Calu3 (cell line): ENCODE data around the gene MAP3K14. TPM values are rescaled to one million over a fixed set of nuclear protein-coding genes. Genes with fewer than 3 reads are reported as not detected.

Source experiments
- BruUV-seq: library from RNA; stranded (reverse); fragments of 400-500 nt; replicated peaks from 2 replicates; lab custom pipeline; 2021; lab: Mats Ljungman, UMichigan
- CTCF ChIA-PET: fragments of 300-600 bp; sonication (Branson Sonifier 250); formaldehyde crosslinking; loops from one replicate; lab custom pipeline; 2022; ENCODE audit warnings: antibody characterized with exemption; lab: Charles Lee
- DNase-seq: peaks from one replicate; pipeline ENCODE4 v3.0.0; 2022
- H3K27ac Mint-ChIP-seq: one replicate; pipeline ENCODE4 v1.8.0; 2022; ENCODE audit warnings: mixed read lengths; ENCODE audit not compliant: unreplicated experiment
- H3K27me3 Mint-ChIP-seq: one replicate; pipeline ENCODE4 v1.8.0; 2022; ENCODE audit warnings: mixed read lengths; ENCODE audit not compliant: unreplicated experiment
- H3K36me3 Mint-ChIP-seq: one replicate; pipeline ENCODE4 v1.8.0; 2022; ENCODE audit warnings: mild to moderate bottlenecking, moderate library complexity, mixed read lengths; ENCODE audit not compliant: insufficient read depth, unreplicated experiment
- H3K4me1 Mint-ChIP-seq: one replicate; pipeline ENCODE4 v1.8.0; 2022; ENCODE audit warnings: mild to moderate bottlenecking, low read depth, mixed read lengths; ENCODE audit not compliant: unreplicated experiment
- H3K4me3 Mint-ChIP-seq: one replicate; pipeline ENCODE4 v1.8.0; 2022; ENCODE audit warnings: mild to moderate bottlenecking, low read depth, moderate library complexity, mixed read lengths; ENCODE audit not compliant: unreplicated experiment
- H3K9me3 Mint-ChIP-seq: one replicate; pipeline ENCODE4 v1.8.0; 2022; ENCODE audit warnings: low read depth, mixed read lengths; ENCODE audit not compliant: unreplicated experiment
- CTCF ChIP-seq: fragments of 200-600 bp; IDR thresholded peaks from one replicate; pipeline ENCODE4 v1.8.0; 2022; ENCODE audit warnings: antibody characterized with exemption; ENCODE audit not compliant: unreplicated experiment
- intact Hi-C: fragments of 100-400 bp; cut with micrococcal nuclease; formaldehyde crosslinking; loops from one replicate; pipeline ENCODE4 v1.10.0; 2022; ENCODE audit not compliant: unreplicated experiment
- total RNA-seq: library from RNA; stranded (reverse); gene quantifications from 2 replicates; pipeline ENCODE4 v1.2.3, GENCODE V29; 2022

The MAP3K14 gene
- total RNA-seq, 1 experiment from 2014 or later = 26.7 TPM

GRCh38 chr17:45326626-45327025 is 9.8 kb upstream of the MAP3K14 start:
- no peaks in the 10 kb centered on the region for H3K36me3 Mint-ChIP-seq
- peaks cover 4% of the 10 kb centered on the region for H3K9me3 Mint-ChIP-seq
- CTCF ChIA-PET = interaction anchor here (0.7 to 2.8 kb wide), 5 partner anchors 11 to 45 kb away, joined by 3 to 11 read pairs (median 4); no protein-coding TSS in a partner anchor
- no peak overlapping the region for H3K27ac Mint-ChIP-seq
- no peaks in the 10 kb centered on the region for H3K27me3 Mint-ChIP-seq
- no peak for DNase-seq
- BruUV-seq = no TSS peak
- H3K4me3 Mint-ChIP-seq = no peak overlapping the region
- intact Hi-C loops = no loop called here
- TF ChIP-seq CTCF = no peak
- peaks cover 7% of the 10 kb centered on the region for H3K4me1 Mint-ChIP-seq

- TF ChIP-seq CTCF = no peak
- no TSS peak for BruUV-seq
- intact Hi-C loops = no loop called here
- Mint-ChIP-seq H3K27me3 (no peaks in the 10 kb centered on the region), H3K9me3 (peaks cover 4% of the 10 kb centered on the region), H3K4me3 (no peak overlapping the region), H3K36me3 (peaks cover 6% of the 10 kb centered on the region), H3K4me1 (peaks cover 16% of the 10 kb centered on the region), H3K27ac (no peak overlapping the region)
- CTCF ChIA-PET = interaction anchor here (0.6 to 2.8 kb wide), 2 partner anchors 14 to 260 kb away, joined by 4 to 11 read pairs; no protein-coding TSS in a partner anchor
- DNase-seq = no peak
Observed at GRCh38 chr17:45325810-45326209, 9.0 kb upstream of the MAP3K14 start.

GRCh38 chr17:45324336-45324735 is 7.5 kb upstream of the MAP3K14 start:
- TF ChIP-seq CTCF = no peak
- Mint-ChIP-seq H3K4me1 (peaks cover 30% of the 10 kb centered on the region), H3K27ac (no peak overlapping the region), H3K4me3 (no peak overlapping the region), H3K36me3 (peaks cover 6% of the 10 kb centered on the region), H3K27me3 (no peaks in the 10 kb centered on the region), H3K9me3 (peaks cover 4% of the 10 kb centered on the region)
- CTCF ChIA-PET = no interaction called here
- DNase-seq = no peak
- no TSS peak for BruUV-seq
- intact Hi-C loops = no loop called here

GRCh38 chr17:45322168-45322567 is 5.3 kb upstream of the MAP3K14 start:
- no TSS peak for BruUV-seq
- peaks cover 49% of the 10 kb centered on the region for H3K4me1 Mint-ChIP-seq
- TF ChIP-seq CTCF = no peak
- H3K9me3 Mint-ChIP-seq = peaks cover 4% of the 10 kb centered on the region
- H3K36me3 Mint-ChIP-seq = peaks cover 11% of the 10 kb centered on the region
- intact Hi-C loops = no loop called here
- H3K27ac Mint-ChIP-seq = no peak overlapping the region
- H3K4me3 Mint-ChIP-seq = no peak overlapping the region
- DNase-seq = no peak
- CTCF ChIA-PET = interaction anchor here (1.4 kb wide), 1 partner anchor 10 kb away, joined by 3 read pairs; no protein-coding TSS in a partner anchor
- H3K27me3 Mint-ChIP-seq = no peaks in the 10 kb centered on the region
